ENCODE results near the gene GAS2.

Gene GAS2

DNA sequence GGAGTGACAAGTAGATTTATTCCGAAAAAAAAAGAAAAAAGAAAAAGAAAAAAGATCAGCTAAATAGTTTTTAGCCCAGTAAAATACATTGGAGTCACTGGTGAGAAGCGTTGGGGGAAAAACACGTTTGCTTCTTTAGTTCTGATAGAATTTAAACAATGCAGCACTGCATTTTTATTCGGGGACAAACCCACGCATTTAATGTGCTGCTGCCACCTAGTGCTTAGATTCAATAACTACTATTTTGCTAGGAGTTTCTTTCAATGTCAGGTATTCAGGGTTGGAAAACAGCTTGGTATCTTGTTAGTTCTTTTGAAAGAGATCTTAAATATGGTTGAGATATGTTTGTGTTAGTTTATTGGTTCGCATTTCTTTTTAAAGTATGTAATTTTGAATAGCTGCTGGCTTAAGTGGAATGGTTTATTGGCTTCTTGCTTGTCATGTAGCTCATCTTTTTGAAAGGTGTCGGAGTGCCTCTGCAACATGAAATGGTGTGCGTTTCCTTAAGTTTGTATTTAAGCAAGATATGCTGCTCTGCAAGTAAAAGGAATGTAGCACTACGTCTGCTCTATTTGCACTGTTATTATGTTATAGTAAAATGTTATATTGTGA, 121.2 kb downstream of the GAS2 start:
- DNase-seq (ENCODE audit: low spot score): peak; percentile 56

DNA sequence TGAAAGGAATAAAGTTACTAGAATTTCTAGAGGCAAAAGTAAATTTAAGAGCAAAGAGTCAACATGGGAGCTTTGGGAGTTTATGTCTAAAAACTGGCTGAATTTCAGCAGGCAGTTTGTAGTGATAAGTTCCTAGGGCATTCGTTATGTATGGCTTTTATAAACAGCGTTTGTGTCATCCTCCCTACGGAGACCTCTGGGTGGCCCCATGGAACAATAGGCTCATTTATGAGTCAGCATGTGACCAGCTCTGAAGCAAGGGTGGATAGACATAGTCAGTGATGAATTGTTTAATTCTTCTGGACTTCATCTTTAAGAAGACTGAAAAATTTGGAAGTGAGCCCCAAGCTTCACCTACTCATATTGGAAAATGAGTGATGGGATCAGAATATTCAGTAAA, 126.1 kb downstream of the GAS2 start:
- DNase-seq (ENCODE audit: low spot score): peak; percentile 25

DNA sequence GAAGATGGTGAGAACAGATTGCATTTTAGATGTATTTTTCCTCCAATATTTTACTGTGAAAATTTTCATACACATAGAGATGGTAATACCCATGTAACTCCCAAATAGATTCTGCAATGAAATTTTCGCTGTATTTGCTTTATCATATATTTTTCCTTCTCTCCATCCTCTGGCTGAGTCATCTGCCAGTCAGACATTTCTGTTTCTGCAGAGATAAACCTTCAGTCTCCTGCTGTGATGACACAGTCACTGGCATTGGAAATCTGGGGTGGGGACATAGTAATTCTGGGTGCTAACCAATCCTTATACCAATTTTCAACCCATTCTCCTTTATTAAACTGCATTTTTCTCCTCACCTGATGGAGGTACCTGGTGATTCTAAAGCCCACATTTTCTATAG, 129.5 kb downstream of the GAS2 start:
- no peak for DNase-seq (ENCODE audit: low spot score)

DNA sequence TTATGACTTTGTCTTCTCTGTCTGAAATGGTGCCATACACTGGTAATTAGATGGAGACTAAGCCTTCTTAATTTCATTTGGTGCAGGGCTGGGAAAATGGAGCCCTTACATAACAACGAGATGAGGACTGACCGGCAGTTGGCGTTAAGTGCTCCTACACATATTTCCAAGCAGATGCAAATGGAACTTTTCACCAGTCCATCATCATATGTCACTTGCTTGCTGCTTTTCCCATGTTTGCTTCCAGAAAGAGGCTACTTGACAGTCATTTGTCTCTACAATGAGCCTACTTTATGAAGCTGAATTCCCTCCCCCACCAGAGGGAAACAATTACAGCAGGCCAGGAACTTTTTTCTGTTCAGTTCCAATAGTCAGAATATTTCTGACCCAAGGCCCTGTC, 130.6 kb downstream of the GAS2 start:
- no peak for DNase-seq (ENCODE audit: low spot score)

DNA sequence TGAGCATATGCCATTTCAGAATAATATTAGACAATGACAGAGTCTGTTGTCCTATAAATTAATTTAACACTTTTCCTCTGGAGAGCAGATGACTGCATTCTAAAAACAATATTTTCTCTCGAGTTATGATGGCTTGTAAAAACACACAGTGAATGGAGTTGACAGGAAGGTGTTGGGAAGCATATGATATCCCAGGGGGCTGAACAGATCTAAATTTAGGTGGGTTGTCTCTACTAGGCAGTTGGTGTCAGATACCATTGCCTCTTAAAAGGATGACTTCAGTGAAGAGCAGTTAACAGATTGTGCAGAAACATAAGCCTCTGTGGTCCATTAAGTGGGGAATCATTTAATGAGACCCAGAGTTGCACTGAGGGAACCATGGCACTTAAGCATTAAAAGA, 132.5 kb downstream of the GAS2 start:
- no peak for DNase-seq (ENCODE audit: low spot score)

DNA sequence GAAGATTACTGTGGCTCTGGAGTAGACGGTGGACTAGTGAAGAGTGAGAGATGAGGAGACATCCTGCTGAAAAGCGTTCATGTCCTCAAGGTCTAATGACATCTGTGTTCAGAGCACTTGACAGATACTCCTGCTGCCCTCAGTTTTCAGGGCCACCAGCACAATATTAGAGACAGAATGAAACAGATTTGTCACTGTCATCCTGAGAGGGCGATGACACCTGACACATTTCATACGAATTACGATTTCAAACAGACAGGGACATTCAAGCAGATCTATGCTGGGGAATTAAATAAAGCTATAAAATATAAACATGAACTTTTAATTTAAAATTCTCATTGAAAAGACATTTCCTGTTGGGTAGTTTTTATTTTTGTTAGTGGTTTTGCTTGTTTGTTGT, 134.1 kb downstream of the GAS2 start:
- DNase-seq (ENCODE audit: low spot score): no peak

DNA sequence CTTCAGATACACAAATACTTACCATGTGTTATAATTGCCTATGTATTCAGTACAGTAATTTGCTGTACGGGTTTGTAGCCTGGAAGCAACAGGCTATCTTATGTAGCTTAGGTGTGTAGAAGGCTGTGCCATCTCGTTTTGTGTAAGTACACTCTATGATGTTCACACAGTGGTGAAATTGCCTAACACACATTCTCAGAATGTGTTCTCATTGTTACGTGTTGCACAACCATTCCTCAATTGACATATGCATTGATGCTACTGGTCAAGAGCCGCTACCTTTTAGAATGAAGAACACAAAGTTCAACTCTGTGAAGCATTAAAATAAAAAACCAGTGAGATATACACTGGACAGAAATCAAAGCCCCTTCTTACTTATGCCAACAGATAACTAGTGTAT, 136.4 kb downstream of the GAS2 start:
- DNase-seq (ENCODE audit: low spot score): no peak

DNA sequence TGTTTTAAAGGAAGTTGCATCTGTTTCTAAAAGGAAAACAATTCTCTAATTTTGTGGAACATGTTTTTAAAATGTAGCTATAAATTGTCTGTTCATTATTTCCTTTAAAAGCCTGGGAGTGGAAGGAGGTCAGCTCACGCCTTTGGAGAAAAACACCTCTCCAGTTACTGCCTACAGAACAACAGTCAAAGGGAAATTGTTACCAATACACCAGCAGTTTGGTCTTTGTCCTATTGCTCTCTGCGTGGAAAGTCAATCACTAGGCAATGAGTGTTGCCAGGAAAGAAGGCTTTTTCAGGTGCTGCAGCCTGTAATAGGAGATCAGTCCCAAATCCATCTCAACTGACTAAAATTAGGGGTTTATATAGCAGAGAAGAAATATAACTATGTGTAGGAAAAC, 141.0 kb downstream of the GAS2 start:
- DNase-seq (ENCODE audit: low spot score): no peak

DNA sequence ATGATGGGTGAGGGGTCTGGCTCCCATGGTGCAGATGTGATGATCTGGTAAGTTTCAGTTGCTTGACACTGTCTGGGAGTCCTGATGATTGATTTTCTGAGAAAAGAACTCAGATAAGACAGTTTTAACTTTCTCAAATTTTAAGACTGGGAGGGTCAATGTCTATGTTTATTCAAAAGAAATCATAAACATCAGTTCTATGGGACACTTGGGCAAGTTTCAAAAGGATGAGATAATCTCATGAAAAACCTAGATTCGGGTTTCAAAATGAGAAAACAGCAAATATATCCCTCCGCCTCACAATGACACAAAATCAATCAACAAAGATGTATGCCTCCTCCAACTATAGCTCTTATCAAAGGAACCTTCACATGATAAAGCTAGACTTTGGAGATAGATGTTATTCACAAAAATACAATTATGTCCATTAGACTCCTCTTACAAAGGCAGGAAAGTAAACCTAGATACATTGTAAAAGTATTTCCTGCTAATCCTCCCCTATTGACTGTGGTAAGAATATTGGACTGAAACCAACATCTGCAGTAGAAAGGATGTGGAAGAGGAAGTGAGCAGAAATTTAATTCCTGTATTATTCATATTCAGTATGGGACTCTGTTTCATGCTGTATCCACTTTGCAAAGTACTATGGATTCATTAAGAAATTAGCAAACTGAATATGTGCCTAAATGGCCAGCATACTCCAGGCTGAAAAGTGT, 141.6 kb downstream of the GAS2 start:
- DNase-seq (ENCODE audit: low spot score): no peak

DNA sequence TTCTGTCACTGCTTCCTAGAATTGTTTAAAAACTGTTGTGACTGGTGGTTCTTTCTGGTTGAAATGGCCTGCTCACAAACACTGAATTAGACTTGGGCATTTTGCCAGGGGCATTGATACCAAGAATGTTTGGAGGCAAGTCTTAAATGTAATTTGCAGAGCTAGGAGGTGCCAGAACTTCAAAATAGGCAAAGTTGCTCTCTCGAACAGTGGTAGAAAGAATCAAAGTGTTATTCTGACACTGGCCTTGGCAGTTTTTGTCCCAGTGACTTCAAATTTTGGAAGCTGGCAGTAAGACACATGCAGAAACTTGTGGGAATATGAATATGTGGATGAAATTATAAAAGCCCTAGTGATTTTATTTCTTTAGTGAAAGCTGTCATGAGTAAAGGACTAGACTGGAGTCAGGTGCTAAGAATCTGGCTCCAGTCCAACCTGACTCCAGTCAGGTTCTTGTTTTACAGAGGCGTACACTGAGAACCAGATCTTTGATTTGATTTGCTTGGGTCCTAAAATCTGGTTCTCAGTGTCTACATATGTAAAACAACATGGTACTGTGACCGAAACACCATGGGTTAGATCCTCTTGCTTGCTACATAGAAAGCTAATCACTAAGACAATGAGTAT, 142.3 kb downstream of the GAS2 start:
- DNase-seq (ENCODE audit: low spot score): no peak

DNA sequence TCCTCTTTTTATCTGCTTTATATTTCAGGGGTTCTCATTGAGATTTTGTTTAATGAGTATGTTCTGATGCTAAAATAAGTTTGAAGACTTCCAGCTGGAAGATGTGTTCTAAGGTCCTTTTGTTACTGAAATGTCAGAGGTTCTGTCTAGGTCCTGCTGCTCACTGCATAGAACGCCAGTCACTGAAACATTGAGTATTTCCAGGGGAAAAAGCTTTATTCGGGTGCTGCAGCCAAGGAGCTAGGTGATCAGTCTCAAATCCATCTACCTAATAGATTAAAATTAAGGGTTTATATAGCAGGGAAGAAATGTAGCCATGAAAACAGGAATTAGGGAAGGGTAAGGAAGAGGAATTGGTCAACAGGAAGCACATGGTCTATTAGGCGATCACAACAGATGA, 143.5 kb downstream of the GAS2 start:
- no peak for DNase-seq (ENCODE audit: low spot score)

DNA sequence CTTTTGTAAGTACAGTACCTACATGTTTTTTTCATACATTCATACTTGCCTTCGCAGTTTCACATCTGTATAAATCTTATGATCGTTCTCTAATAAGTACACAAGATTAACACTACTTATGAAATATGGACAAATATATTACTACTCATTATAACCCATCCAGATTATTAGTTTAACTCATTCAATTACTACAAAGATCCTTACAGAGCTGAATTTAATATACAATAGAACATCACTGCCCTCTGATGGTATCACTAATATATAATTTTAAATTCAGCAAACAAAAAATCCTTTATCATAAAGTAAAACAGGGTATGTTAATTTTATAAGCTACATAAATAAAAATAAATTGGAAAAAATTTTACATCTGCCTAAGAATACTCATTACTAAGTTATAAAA, 155.8 kb downstream of the GAS2 start:
- no peak for DNase-seq (ENCODE audit: low spot score)

DNA sequence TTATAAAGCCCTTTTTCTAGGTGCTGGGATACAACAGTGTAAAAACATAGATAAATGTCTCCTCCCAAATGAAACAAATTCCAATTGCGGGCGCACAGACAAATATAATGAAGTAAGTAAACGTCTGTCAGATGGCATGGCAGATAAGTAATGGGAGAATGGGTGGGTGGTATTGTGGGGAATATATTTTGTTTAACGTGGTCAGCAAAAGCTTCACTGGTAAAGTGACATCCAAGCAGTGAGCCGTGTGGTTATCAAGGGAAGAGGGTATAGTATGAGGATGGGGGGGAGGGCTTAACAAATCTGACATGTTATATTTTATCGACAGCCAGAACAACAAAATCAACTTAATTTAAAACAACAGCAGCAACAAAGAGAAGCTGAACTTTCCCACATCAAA, 162.0 kb downstream of the GAS2 start:
- DNase-seq (ENCODE audit: low spot score): no peak

DNA sequence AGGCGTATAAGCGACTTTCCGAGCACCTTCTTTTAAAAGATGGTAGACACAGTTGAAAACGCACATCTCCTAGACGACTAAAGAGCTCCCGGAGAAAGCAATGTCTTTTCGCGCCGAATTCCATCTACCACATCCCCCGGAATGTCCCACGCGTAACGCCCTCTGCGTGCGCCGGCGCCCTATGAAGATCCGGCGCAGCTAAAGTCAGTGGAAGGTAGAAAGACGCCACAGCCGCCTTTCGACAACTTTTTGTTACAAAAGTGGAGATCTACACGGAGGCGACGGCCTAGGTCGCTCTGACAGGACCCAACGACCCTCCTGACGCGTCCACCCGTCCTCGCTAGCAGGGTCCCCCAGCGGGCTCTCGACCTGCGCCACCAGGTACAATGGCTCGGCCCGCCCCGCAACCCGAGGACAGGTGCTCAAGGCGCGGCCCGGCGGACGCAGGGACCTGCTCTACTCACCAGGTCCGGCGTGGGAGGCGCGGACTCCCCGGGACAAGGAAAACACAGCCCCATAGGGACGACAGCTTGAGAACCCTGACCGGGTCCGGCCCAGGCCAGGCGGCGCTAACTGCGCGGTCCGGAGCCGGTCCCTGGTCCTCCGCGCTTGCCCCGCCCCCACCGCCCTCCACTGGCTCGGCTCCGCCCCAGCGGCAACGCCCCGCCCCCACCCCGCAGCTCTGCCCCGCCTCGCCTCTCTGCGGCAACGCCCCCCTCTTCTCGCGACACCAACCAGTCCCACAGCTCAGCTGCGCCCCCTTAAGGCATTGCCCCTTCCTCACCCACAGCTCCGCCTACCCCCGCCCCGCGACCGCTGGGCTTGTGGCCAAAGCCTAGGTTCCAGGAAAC, 163.0 kb downstream of the GAS2 start, which contains the start of gene SVIP:
TSS of gene SVIP (minus strand) at position 571 of the 851 bp plus-strand sequence. CDS start at position 518, 53 bp downstream.
- peak; percentile 78 for DNase-seq (ENCODE audit: low spot score)

DNA sequence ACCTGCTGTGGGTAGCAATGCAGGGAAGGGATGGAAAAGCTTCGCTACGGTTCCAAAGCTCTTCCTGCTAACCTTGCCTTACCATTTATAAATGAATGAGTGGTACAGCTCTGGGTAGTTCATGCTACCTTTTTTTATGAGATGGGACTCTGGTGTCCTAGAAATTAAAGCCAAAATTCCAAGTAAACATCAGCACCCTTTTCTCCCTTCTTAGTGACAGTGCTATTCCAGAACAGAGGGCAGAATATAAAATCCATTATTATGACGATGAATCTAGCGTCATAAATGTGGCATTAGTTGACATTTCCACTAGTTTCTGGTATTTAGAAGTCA, 163.6 kb downstream of the GAS2 start:
- no peak for DNase-seq (ENCODE audit: low spot score)

DNA sequence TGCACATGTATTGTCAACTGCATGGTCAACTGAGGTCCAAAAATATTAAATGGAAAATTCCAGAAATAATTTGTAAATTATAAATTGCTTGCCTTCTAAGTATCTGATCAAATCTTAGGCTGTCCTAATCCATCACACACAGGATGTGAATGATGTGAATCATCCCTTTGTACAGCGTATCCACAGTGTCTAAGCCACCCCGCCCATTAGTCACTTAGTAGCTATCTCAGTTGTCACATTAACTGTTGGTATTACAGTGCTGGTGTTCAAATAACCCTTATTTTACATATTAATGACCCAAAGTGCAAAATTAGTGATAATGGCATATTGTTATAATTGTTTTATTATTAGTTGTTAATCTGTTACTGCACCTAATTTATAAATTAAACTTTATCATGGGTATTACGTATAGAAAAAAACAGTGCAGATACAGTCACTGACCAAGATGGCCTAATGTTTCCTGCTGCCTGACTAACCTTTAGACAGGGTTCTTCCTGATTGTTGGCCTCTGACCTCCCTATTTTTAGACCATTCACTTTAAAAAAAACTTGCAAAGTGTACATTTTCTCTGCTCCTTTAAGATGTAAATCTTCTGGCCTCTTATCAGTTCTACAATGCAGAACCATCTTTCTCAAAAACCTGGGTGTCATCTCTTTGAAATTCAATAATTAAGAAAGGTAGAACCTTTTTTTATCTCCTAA, 166.1 kb downstream of the GAS2 start:
- DNase-seq (ENCODE audit: low spot score): no peak

DNA sequence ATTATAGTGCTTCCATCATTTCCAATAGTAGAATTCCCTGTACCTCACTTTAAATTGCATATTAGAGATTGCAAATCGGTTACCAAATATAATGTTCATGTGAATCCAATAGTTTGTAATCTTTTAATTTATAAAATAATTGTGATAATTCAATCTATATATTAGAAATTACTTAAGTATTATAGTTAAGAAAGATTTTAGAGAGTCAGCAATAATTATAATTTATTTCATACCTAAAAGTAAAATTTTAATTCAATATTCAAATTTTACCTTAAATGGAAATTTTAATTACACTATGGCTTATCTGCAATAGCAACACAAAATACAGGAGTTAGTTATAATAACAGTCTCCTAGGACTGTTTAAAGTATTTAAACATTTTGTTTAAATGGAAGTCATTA, 180.3 kb downstream of the GAS2 start:
- DNase-seq (ENCODE audit: low spot score): no peak

DNA sequence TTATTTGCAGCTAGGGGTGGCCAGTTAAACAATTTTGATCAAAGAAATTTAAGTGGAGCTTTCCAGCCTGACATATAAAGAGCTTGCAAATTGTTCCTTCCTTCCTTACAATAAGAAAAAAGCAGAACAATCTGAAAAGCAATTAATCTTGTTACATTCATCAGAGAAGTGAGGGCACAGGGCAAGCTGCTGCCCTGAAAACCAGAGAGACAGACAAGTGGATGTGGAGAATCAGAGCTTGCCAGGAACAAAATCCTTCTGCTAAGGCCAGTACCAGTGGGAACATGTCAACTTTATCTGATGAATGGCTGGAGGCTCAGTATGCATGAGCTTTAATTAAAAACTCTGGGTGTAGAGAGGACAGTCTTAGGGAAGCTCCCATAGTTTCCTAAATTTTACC, 185.1 kb downstream of the GAS2 start:
- DNase-seq (ENCODE audit: low spot score): no peak

DNA sequence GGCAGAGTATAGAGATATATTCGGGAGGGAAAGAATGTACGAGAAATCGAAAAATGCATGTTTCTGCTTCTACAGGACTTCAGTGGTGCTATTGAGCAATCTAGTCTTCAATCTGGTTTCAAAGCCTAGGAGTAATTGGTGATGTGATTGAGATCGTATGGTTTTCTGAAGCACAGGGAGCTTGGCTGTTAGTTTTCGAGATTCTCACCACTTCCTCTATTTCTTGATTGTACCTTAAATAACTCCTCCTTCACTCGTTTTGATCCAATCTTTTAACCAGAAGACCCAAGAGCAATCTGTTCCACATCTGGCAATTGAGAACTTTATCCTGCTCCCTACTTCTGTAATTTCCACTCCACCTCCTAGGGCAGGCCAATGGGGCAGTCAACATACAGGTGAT, 193.3 kb downstream of the GAS2 start:
- no peak for DNase-seq (ENCODE audit: low spot score)

DNA sequence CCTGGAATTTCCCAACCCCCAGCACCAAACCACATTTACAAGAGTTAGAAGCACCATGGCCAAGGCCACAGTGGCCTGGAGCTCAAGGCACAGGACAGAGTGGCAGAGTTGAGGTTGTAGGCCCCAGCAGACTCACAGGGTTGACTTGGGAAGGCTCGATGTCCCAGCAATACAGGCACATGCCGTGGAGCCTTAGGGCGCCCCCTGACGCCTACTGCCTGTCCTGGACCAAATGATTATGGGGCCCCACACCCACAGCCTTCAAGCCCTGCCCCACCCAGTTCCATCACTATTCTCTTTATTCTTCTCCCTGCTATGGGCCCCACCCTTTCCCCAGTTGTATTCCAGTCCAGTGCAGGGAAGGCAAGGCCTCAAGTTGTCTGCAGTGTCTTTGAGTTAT, 193.8 kb downstream of the GAS2 start, which contains the start of gene CCDC179:
TSS of gene CCDC179 (minus strand) at position 234 of the 400 bp plus-strand sequence. CDS start at position 181, 53 bp downstream.
- DNase-seq (ENCODE audit: low spot score): no peak
